GM12878 (cell line): Measurements from ENCODE around the gene GLRX5. TPM values are rescaled to one million over a fixed set of nuclear protein-coding genes. Genes with fewer than 3 reads are reported as not detected.
A peak's percentile ranks its signal among the peaks of the same experiment; 100 is the strongest.

Source experiments
- ATAC-seq: fragments of 200-7000 bp; cut with Tn5 transposase; 3 replicates; pipeline ENCODE4 v1.9.1; 2020; ENCODE audit warnings: mild to moderate bottlenecking, moderate library complexity
- BruUV-seq: library from RNA; stranded (reverse); fragments of 400-500 nt; replicated peaks from 2 replicates; lab custom pipeline; 2021; lab: Mats Ljungman, UMichigan
- CTCF ChIA-PET: fragments of 300-600 bp; sonication (Branson Sonifier 250); formaldehyde crosslinking; extraction: SDS; loops from one replicate; lab custom pipeline; 2021; ENCODE audit warnings: inconsistent platforms; lab: Yijun Ruan, JAX
- POLR2A ChIA-PET: fragments of 350-600 bp; formaldehyde crosslinking; extraction: SDS; loops from one replicate; lab custom pipeline; 2021; ENCODE audit warnings: inconsistent platforms; lab: Charles Lee
- RAD21 ChIA-PET: fragments of 300-600 bp; sonication (Branson Sonifier 250); formaldehyde crosslinking; loops from one replicate; lab custom pipeline; 2023; ENCODE audit warnings: antibody characterized with exemption; ENCODE audit not compliant: unreplicated experiment; lab: Charles Lee
- SMC1A ChIA-PET: fragments of 300-600 bp; sonication (Branson Sonifier 250); formaldehyde crosslinking; loops from one replicate; lab custom pipeline; 2023; ENCODE audit not compliant: unreplicated experiment, uncharacterized antibody; lab: Charles Lee
- DNase-seq: peaks from one replicate; pipeline ENCODE4 v3.0.0-alpha.2; 2011; ENCODE audit warnings: low read depth, low spot score
- FAIRE-seq: peaks from 3 replicates; lab custom pipeline; 2011; peaks lifted over from hg19 to GRCh38; lab: Jason Lieb, UNC
- H2AFZ ChIP-seq: 2 replicates; pipeline ENCODE4 v1.6.0; 2011; ENCODE audit warnings: low read depth, low read length, control low read depth; ENCODE audit not compliant: control insufficient read depth
- H3K27ac ChIP-seq: 2 replicates; pipeline ENCODE4 v1.5.1; 2011; ENCODE audit warnings: control low read depth; ENCODE audit not compliant: control insufficient read depth, insufficient read depth
- H3K27me3 ChIP-seq, 2 experiments: replicated peaks in 1 of 2; 2 replicates each; pipeline versions ENCODE4 v1.6.0 to v1.6.1; 2011; ENCODE audit warnings: low read length in 1 of 2; ENCODE audit not compliant: control insufficient read depth in 2 of 2, insufficient read depth in 2 of 2
- H3K36me3 ChIP-seq, 2 experiments: 2 replicates each; pipeline ENCODE4 v1.5.1; 2011; ENCODE audit warnings: low read length in 1 of 2; ENCODE audit not compliant: control insufficient read depth in 2 of 2, insufficient read depth in 2 of 2
- H3K4me1 ChIP-seq: 2 replicates; pipeline ENCODE4 v1.6.1; 2011; ENCODE audit warnings: mild to moderate bottlenecking, low read length, moderate library complexity, mixed read lengths; ENCODE audit not compliant: control insufficient read depth, insufficient read depth
- H3K4me2 ChIP-seq: 2 replicates; pipeline ENCODE4 v1.6.0; 2011; ENCODE audit warnings: control low read depth; ENCODE audit not compliant: control insufficient read depth, insufficient read depth
- H3K4me3 ChIP-seq: fragments of 200-600 bp; sonication (generic); 2 replicates; pipeline ENCODE4 v1.5.1; 2016
- H3K79me2 ChIP-seq: 2 replicates; pipeline ENCODE4 v1.6.0; 2011; ENCODE audit warnings: low read length; ENCODE audit not compliant: control insufficient read depth, insufficient read depth
- H3K9ac ChIP-seq: 2 replicates; pipeline ENCODE4 v1.8.0; 2011; ENCODE audit warnings: low read length, control low read depth, mixed read lengths; ENCODE audit not compliant: control insufficient read depth, insufficient read depth
- H3K9me3 ChIP-seq: replicated peaks from 3 replicates; pipeline ENCODE4 v1.5.1; 2011; ENCODE audit warnings: mild to moderate bottlenecking, low read length; ENCODE audit not compliant: control insufficient read depth, insufficient read depth
- H4K20me1 ChIP-seq: 2 replicates; pipeline ENCODE4 v1.6.0; 2011; ENCODE audit not compliant: control insufficient read depth, insufficient read depth
- BCL11A ChIP-seq: IDR thresholded peaks from 2 replicates; pipeline ENCODE4 v1.6.1; 2011; ENCODE audit warnings: low read depth, low read length
- FOS ChIP-seq: IDR thresholded peaks from 3 replicates; pipeline ENCODE4 v1.6.1; 2011; ENCODE audit warnings: borderline replicate concordance; ENCODE audit not compliant: insufficient read length; ENCODE audit errors: extremely low read depth
- FOXM1 ChIP-seq: IDR thresholded peaks from 2 replicates; pipeline ENCODE4 v1.6.1; 2012; ENCODE audit warnings: low read depth, mild to moderate bottlenecking, inconsistent platforms, low read length, moderate library complexity
- JUND ChIP-seq: IDR thresholded peaks from 2 replicates; pipeline ENCODE4 v1.6.1; 2012; ENCODE audit warnings: low read depth, mild to moderate bottlenecking, low read length, improper control_type of control experiment, moderate library complexity
- MEF2A ChIP-seq: IDR thresholded peaks from 2 replicates; pipeline ENCODE4 v1.6.1; 2011; ENCODE audit warnings: low read depth, mild to moderate bottlenecking, low read length, moderate library complexity; ENCODE audit not compliant: insufficient read depth
- MEF2B ChIP-seq: fragments of 450-650 bp; IDR thresholded peaks from 2 replicates; pipeline ENCODE4 v1.6.1; 2018; ENCODE audit warnings: mild to moderate bottlenecking, moderate library complexity; ENCODE audit not compliant: partially characterized antibody, poor library complexity, severe bottlenecking
- MYC ChIP-seq: IDR thresholded peaks from 2 replicates; pipeline ENCODE4 v1.6.1; 2011; ENCODE audit warnings: mild to moderate bottlenecking, low read length, moderate library complexity, inconsistent platforms; ENCODE audit not compliant: insufficient read depth, insufficient replicate concordance, insufficient read length, severe bottlenecking
- NR2C2 ChIP-seq: IDR thresholded peaks from 2 replicates; pipeline ENCODE4 v1.6.1; 2011; ENCODE audit warnings: borderline replicate concordance, low read depth; ENCODE audit not compliant: control insufficient read depth, insufficient read length
- SUZ12 ChIP-seq: fragments of 200-600 bp; sonication (generic); IDR thresholded peaks from one replicate; pipeline ENCODE4 v1.6.1; 2018; ENCODE audit warnings: antibody characterized with exemption, mild to moderate bottlenecking; ENCODE audit not compliant: unreplicated experiment
- TAF1 ChIP-seq: IDR thresholded peaks from 2 replicates; pipeline ENCODE4 v1.6.1; 2011; ENCODE audit warnings: mild to moderate bottlenecking, low read depth, low read length, borderline replicate concordance
- ZNF274 ChIP-seq: IDR thresholded peaks from one replicate; pipeline ENCODE4 v1.8.0; 2011; ENCODE audit not compliant: insufficient read length, insufficient read depth
- ZSCAN29 ChIP-seq: fragments of 450-650 bp; IDR thresholded peaks from 2 replicates; pipeline ENCODE4 v1.6.1; 2017; ENCODE audit warnings: mild to moderate bottlenecking, moderate library complexity
- WGBS: methylation state at CpG from one replicate; pipeline ENCODE4 v1.1.6; 2016; ENCODE audit warnings: low lambda C conversion rate; ENCODE audit not compliant: insufficient replicate concordance, insufficient coverage; ENCODE audit errors: missing lambda C conversion rate; 5-methylcytosine and 5-hydroxymethylcytosine counted together
- in situ Hi-C: fragments of 300-500 bp; cut with MboI; formaldehyde crosslinking; loops from 9 replicates; pipeline ENCODE4 v1.14.3; 2018; ENCODE audit warnings: mixed read lengths
- intact Hi-C: fragments of 100-400 bp; cut with micrococcal nuclease; formaldehyde crosslinking; loops from one replicate; pipeline ENCODE4 v1.14.2; 2022; ENCODE audit not compliant: unreplicated experiment
- polyA plus RNA-seq, 11 experiments: library from polyadenylated mRNA; depleted of rRNA in 4 of 11; unstranded in 6 of 11; stranded (reverse) in 5 of 11; fragments of >200 nt; fragmentation: Nextera tagmentation in 4 of 11; fragmentation: Illumina TruSeq in 1 of 11; extraction: Ambion mirVana in 4 of 11; extraction: Trizol in 1 of 11; gene quantifications; 1 replicate in 1 of 11; 2 replicates in 10 of 11; pipeline versions ENCODE4 v1.2.1 to v1.2.3, GENCODE V29; 2011 to 2016; ENCODE audit warnings: inconsistent platforms in 2 of 11, missing spikeins in 2 of 11, low read depth in 1 of 11
- total RNA-seq, 4 experiments: library from RNA; depleted of rRNA in 3 of 4; stranded (reverse); fragments of >200 nt in 3 of 4; fragmentation: Illumina TruSeq in 1 of 4; extraction: Trizol in 1 of 4; gene quantifications; 2 replicates each; pipeline versions ENCODE4 v1.2.1 to v1.2.3, GENCODE V29; 2013 to 2021
- TF ChIP-seq, protein P1 (sequence below): fragments of 450-650 bp; IDR thresholded peaks from 2 replicates; pipeline ENCODE4 v1.6.1; 2018; ENCODE audit warnings: mild to moderate bottlenecking, low read depth, moderate library complexity; ENCODE audit not compliant: partially characterized antibody
- TF ChIP-seq, protein P2 (sequence below): IDR thresholded peaks from 2 replicates; pipeline ENCODE4 v1.6.1; 2012; ENCODE audit warnings: low read depth, low read length, improper control_type of control experiment
- TF ChIP-seq, protein P3 (sequence below): IDR thresholded peaks from 2 replicates; pipeline ENCODE4 v1.6.1; 2011; ENCODE audit warnings: borderline replicate concordance, low read depth, mild to moderate bottlenecking, moderate library complexity, low read length; ENCODE audit not compliant: insufficient read depth, poor library complexity, severe bottlenecking

GLRX5 gene
- total and polyA plus RNA-seq, 10 of the 15 experiments (the other 5 are each of a cell fraction or from before 2014, with no cell fraction given), result 12.8 to 139 (median 55.4) TPM

DNA sequence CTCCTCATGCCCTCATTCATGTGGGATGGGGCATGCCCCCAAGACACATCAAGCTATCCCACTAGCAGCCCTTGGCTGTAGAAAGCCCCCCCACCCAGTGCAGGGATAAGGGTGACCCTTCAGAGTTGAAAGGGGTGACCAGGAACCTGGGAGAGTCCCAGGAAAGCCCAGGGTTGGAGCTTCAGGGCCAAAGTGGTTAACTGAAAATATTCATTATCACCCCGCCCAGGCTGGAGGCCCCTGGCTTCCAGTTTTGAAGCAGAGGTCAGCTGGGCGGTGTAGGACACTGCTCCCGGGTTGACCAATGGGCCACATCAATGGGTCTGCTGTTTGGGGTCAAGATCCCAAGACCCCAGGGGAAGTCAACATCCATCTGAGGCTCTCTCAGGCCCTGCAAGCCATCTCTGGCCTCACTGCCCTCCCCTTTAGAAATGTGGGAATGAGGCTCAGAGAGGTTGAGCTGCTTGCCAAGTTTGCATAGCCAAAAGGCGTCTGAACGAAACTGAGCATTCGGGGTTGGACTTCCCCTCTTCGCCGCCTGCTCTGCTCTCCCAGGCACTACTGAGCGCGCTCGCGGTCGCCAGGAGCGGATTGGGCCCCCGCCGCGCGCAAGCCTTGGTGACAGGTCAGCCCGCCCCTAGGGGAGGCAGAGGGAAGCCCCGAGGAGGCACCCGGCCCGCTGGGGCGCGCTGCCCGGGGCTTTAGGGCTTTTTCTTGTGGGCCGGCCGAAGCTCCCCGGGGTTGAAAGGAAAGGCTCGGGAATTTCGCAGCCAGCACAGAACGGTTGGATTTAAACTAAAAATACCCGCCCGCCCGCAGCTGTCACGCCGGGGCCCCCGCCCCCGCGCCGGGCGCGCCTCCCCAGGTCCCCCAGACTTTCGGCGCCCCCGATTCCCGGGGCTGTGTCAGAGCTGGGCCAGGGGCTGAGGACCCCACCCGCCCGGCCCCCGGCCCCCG lies 19.0 kb upstream of the GLRX5 start:
- Histone ChIP-seq H3K27me3 (no peaks in the 10 kb centered on the region), H2AFZ (no peak overlapping the region; the same call in 1 of the 2 replicates), H3K79me2 (peaks cover 49% of the 10 kb centered on the region), H4K20me1 (no peaks in the 10 kb centered on the region), H3K9me3 (no peaks in the 10 kb centered on the region), H3K36me3 (0 out of 4 replicates have a peak, but pooled peaks cover 0 to 2% of the 10 kb centered on the region in 2 experiments), H3K9ac (peak overlapping the region; percentile 86), H3K4me2 (peak overlapping the region; percentile 92), H3K4me3 (peak overlapping the region; percentile 85), H3K4me1 (peaks cover 53% of the 10 kb centered on the region), H3K27ac (peak overlapping the region; percentile 90)
- ChIA-PET SMC1A (interaction anchor here (0.7 to 5.1 kb wide), 16 partner anchors 9 to 332 kb away, joined by 3 to 74 read pairs (median 4); partner anchors contain the start of gene GLRX5), POLR2A (interaction anchor here (0.5 to 11.3 kb wide), 7 partner anchors 12 to 35 kb away, joined by 3 to 276 read pairs (median 4); no protein-coding TSS in a partner anchor), RAD21 (interaction anchor here (0.6 to 6.6 kb wide), 13 partner anchors 8 to 1435 kb away, joined by 3 to 78 read pairs (median 5); partner anchors contain the start of genes DDX24, GLRX5 and IFI27L1), CTCF (interaction anchor here (0.6 to 18.0 kb wide), 7 partner anchors 8 to 73 kb away, joined by 3 to 525 read pairs (median 36); no protein-coding TSS in a partner anchor)
- FAIRE-seq (peak; percentile 81), ATAC-seq (peak; percentile 87), DNase-seq (no peak)
- in situ Hi-C loops, result loop anchor here (10.0 kb wide), 1 partner anchor 1541 kb away; the partner anchor contains the start of gene ASB2
- BruUV-seq, result TSS peak; percentile 55
- WGBS, result 1% methylated on average over 39 of the region's 50 CpGs
- intact Hi-C loops, result loop anchor here (1.0 to 2.0 kb wide), 3 partner anchors 12 to 36 kb away; no protein-coding TSS in a partner anchor
- TF ChIP-seq, protein P1, sequence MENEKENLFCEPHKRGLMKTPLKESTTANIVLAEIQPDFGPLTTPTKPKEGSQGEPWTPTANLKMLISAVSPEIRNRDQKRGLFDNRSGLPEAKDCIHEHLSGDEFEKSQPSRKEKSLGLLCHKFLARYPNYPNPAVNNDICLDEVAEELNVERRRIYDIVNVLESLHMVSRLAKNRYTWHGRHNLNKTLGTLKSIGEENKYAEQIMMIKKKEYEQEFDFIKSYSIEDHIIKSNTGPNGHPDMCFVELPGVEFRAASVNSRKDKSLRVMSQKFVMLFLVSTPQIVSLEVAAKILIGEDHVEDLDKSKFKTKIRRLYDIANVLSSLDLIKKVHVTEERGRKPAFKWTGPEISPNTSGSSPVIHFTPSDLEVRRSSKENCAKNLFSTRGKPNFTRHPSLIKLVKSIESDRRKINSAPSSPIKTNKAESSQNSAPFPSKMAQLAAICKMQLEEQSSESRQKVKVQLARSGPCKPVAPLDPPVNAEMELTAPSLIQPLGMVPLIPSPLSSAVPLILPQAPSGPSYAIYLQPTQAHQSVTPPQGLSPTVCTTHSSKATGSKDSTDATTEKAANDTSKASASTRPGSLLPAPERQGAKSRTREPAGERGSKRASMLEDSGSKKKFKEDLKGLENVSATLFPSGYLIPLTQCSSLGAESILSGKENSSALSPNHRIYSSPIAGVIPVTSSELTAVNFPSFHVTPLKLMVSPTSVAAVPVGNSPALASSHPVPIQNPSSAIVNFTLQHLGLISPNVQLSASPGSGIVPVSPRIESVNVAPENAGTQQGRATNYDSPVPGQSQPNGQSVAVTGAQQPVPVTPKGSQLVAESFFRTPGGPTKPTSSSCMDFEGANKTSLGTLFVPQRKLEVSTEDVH, result no peak
- TF ChIP-seq FOS, result no peak
- no peak for TF ChIP-seq ZNF274
- TF ChIP-seq ZSCAN29, result no peak
- no peak for TF ChIP-seq MYC
- TF ChIP-seq JUND, result no peak
- 0 out of 2 replicates have a peak, but pooled peaks have one; percentile 16 for TF ChIP-seq MEF2A
- TF ChIP-seq MEF2B, result peak; percentile 74
- TF ChIP-seq, protein P2, sequence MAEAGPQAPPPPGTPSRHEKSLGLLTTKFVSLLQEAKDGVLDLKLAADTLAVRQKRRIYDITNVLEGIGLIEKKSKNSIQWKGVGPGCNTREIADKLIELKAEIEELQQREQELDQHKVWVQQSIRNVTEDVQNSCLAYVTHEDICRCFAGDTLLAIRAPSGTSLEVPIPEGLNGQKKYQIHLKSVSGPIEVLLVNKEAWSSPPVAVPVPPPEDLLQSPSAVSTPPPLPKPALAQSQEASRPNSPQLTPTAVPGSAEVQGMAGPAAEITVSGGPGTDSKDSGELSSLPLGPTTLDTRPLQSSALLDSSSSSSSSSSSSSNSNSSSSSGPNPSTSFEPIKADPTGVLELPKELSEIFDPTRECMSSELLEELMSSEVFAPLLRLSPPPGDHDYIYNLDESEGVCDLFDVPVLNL, result peak; percentile 34; the same call in 1 of the 2 replicates
- no peak for TF ChIP-seq NR2C2
- no peak for TF ChIP-seq SUZ12
- peak; percentile 49; the same call in 1 of the 2 replicates for TF ChIP-seq BCL11A
- TF ChIP-seq, protein P3, sequence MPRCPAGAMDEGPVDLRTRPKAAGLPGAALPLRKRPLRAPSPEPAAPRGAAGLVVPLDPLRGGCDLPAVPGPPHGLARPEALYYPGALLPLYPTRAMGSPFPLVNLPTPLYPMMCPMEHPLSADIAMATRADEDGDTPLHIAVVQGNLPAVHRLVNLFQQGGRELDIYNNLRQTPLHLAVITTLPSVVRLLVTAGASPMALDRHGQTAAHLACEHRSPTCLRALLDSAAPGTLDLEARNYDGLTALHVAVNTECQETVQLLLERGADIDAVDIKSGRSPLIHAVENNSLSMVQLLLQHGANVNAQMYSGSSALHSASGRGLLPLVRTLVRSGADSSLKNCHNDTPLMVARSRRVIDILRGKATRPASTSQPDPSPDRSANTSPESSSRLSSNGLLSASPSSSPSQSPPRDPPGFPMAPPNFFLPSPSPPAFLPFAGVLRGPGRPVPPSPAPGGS, result peak; percentile 41
- no peak for TF ChIP-seq FOXM1
- peak; percentile 58; the same call in 1 of the 2 replicates for TF ChIP-seq TAF1
